HG03108 (cell line): Measurements from ENCODE around the gene PYCARD.
A peak's percentile ranks its signal among the peaks of the same experiment; 100 is the strongest.
"Not testable (repeated sequence)": the region's sequence is repeated elsewhere in the genome, so short reads cannot be mapped to it uniquely, and the experiment has no call there.

Experiments
- ATAC-seq: cut with Tn5 transposase; IDR thresholded peaks from one replicate; pipeline ENCODE4 v1.9.1; 2021; ENCODE audit warnings: moderate library complexity; ENCODE audit not compliant: unreplicated experiment

PYCARD gene

DNA sequence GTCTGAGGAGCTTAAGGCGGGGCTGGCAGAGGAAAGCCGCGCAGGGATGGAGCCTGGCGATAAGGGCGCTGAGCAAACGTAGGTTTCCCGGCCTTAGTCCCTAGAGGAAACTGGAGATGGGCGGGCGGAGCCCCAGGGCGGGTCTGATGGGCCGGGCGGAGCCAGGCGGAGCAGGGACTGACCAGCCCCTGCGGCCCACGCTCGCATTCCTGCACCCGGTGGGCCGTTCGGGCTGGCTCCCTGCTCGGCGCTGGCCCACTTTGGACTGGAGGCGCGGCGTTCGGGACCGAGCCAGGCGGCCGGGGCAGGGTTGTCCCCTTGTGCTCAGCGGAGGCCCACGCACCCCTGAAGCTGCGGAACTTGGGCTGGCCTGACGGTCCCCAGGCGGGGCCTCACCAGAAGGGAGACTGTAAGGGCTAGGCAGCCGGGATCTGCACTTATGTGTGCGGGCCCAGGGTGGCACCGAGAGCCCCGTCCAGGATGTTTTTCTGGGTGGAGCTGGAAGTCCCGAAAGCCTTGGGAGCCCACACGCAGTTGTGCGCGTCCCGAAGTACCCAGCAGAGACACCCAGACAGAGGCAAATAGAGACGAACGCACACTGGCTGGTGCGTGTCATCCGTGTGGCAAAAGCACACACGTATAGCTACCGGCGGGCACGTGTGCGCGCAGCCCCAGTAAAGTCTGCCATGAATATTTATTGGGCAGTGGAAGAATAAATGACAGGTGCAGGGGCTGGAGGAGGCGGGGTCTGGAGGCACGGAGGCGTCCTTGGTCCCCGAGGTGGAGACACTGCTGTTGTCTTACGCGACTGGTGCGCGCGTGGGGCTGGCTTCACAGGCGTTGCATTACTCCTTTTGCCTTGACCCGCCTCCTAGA lies 13.0 kb upstream of the PYCARD start:
- no peak for ATAC-seq

DNA sequence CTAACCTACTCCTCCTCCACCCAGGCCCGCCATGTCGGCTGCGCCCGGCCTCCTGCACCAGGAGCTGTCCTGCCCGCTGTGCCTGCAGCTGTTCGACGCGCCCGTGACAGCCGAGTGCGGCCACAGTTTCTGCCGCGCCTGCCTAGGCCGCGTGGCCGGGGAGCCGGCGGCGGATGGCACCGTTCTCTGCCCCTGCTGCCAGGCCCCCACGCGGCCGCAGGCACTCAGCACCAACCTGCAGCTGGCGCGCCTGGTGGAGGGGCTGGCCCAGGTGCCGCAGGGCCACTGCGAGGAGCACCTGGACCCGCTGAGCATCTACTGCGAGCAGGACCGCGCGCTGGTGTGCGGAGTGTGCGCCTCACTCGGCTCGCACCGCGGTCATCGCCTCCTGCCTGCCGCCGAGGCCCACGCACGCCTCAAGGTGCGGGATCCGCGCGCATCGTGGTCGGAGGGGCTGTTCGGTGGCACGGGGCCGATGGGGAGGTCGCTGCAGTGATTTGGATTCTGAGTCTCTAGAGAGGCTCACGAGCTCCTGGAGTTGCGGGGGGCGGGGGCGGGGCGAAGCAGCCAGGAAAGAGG lies 12.2 kb upstream of the PYCARD start:
- no peak for ATAC-seq

DNA sequence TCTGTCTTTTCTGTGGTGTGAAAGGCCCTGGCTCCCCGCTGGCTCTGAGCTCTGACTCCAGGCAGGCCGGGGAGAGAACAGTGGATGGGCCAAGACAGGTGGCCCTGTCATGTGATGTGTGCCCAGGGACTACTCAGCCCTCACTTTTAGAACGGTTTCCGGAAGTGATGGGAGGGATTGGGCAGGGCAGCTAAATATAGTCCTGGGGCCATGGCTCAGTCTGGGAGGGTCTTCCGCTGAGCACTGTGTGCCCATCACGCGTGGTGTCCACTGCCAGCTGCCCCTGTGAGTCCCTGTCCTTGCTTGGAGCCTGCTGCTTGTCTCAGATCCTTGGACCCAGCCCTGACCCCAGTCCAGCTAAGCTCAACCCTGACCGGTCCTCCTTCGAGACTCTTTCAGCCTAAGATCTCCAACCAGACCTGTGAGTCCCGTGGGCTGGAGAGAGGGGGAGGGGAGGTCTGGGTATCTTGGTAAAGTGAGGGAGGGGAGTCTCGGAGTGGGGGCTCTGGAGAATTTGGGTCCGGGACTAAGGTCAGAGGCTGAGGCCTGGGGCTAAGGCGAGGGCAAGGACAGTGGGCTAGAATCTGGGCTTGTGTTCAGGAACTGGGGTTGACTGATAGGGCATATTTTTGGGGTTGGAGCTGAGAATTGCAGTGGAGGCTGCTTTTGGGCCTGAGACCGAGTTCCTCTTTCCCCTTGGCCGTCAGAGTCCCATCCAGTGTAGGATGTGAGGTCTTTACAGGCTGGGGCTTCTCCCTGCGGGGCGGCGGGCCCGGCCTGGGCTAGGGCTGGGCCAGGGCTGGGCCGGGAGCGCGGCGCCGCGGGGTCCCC lies 11.5 kb upstream of the PYCARD start, which contains the start of gene TRIM72:
TSS of gene TRIM72 (plus strand) at position 243 of the 831 bp plus-strand sequence. CDS start 620 bp downstream, outside the sequence.
- ATAC-seq, result no peak

DNA sequence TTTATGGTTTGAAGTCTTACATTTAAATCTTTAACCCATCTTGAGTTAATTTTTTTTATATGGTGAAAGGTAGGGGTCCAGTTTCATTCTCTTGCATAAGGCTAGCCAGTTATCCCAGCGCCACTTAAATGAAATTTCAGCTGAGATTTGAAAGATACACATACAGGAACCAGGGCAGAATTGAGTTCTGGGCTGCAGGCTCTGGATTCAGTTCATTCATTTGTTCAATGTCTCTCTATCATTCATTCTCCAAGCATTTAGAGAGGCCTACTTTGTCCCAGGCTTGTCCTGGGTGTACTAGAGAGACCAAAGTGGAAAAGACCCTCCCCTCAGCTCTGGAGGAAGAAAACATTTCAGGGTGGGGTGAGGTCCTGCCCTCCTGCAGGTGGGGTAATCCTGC lies 10.8 kb upstream of the PYCARD start:
- no peak for ATAC-seq

DNA sequence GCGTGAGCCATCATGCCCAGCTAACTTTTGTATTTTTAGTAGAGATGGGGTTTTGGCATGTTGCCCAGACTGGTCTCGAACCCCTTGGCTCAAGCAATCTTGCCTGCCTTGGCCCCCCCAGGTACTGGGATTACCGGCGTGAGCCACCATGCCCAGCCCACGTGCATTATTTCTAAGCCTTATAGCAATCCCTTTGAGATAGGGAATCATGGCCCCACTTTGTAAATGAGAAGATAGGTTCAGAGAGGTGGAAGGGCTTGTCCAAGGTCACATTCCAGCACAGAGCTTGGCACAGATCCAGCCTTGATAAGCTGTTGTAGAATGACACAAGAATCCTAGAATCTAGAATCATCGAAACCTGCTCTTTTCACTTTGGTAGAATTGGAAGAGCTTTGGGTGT lies 4.2 kb upstream of the PYCARD start:
- no peak for ATAC-seq

DNA sequence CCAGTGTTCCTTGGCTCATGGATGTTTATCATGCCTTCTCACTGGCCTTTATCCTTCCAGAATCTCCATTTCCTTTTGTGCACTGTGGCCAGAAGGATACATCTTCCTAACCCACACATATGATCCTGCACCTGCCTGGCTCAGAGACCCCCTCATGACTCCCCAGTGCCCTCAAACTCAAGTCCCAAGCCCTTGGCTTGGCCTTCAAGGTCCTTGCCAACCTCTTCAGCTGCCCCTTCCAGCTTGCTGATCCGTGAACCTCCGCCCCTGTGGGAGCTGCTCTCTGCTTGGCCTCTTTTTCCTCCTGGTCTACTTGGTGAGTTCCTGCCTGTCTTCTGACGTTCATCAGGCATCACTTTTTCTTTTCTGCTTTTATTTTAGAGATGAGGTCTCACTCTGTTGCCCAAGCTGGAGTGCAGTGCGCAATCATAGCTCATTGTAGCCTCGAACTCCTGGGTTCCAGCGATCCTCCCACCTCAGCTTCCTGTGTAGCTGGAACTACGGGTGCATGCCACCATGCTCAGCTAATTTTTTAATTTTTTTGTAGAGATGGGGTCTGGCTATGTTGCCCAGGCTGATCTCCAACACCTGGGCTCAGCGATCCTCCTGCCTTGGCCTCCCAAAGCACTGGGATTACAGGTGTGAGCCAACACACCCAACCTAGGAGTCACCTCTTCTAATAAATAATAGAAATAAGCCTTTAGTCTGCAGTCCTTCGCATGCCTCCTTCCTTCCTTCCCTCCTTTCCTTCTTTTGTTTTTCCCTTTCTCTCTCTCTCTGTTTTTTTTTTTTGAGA lies 2.5 kb upstream of the PYCARD start:
- ATAC-seq, result no peak

DNA sequence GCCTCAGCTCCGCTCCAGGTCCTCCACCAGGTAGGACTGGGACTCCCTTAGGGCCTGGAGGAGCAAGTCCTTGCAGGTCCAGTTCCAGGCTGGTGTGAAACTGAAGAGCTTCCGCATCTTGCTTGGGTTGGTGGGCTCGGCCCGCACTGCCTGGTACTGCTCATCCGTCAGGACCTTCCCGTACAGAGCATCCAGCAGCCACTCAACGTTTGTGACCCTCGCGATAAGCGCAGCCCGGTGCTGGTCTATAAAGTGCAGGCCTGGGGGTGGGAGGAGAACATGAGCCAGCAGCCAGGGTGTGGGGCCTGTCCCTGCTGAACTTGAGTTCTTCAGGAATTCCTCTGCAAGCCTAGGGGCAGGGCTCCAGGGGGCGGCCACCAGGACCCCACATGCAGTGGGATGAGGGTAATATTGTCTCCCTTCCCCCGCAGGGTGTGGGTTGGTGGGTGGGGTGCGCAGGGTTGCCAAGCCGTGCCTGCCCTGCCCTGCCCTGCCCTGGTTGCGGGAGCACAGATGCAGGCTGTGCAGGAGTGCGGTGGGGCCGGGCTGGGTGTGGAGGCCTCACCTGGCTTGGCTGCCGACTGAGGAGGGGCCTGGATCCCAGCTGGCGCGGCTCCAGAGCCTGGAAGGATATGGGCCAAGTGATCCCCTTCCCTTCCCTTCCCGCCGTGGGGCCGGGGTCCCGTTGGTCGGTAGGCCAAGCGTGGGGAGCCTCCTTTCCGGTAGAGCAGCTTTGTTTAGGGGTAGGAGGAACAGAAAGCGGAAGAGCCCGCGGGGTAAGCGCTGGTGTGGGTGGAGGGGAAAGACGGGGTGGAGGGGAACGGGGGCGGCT lies 762 bp downstream of the PYCARD start:
- peak; percentile 42 for ATAC-seq

DNA sequence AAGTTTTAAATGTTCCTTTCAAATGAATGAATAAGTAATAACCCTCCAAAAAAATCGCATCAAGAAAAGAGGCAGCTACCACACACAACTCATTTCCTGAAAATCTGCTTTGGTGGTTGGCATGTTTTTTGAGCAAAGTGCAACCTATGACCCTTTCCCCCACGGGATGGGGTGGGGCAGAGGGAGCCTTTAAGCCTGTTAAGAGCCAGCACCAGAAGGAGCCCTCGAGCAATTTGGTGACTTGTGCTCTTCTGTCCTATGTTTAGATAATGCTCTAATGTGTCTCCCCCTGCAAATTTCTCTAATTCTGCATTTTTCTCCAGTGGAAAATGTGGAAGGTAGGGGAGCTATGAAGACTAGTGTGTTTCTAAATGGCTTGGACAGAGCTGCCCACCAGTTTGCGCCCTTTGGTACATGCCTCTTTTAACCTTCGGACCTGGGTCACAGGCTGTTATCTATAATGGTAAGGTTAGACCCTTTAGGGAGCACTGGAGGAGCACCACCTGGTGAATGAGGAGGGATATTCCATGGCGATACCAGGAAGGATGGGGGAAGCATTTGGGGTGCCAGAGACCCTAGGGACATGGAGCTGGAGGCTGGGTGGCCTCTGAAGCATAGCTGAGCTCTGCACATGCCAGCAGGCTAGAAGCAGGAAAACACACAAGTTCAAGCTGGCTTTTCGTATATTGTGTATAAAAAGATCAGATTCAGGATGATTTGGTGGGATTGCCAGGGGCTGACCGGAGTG lies 1.6 kb downstream of the PYCARD start:
- no peak for ATAC-seq

DNA sequence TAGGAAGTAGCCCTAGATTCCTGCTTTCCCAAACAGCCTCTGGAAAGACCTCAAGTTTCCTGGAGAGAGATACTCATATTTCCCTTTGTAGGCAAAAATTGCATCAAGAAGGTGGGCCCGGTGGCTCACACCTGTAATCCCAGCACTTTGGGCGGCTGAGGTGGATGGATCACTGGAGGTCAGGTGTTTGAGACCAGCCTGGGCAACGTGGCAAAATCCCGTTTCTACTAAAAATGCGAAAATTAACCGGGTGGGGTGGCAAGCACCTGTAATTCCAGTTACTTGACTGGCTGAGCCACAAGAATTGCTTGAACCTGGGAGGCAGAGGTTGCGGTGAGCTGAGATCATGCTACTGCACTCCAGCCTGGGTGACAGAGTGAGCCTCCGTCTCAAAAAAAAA lies 2.4 kb downstream of the PYCARD start:
- not testable (repeated sequence) for ATAC-seq

DNA sequence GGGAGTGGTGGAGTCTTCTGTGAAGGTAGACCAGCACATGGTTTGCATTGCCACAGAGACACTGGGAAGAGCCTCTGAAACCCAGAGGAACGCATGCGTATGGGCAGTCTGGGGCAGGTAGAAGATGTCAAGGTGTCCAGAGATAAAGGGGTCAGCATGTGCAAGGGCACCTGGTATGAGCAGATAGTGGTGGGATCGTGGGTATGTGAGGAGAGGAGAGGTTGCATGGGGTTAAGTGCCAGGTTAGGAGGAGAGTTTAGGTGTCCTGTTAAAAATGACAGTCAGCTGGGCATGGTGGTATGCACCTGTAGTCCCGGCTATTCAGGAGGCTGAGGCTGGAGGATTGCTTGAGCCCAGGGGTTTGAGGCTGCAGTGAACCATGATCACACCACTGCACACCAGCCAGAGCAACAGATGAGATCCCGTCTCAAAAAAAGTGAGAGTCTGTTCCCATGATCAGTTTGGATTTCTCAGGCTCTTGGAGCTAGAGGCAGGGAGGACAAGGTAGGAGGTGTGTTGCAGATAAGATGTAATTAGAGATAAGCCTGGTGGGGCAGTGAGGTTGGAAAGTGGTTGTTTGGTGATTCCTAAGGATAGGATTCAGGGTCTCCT lies 3.0 kb downstream of the PYCARD start:
- ATAC-seq, result no peak

DNA sequence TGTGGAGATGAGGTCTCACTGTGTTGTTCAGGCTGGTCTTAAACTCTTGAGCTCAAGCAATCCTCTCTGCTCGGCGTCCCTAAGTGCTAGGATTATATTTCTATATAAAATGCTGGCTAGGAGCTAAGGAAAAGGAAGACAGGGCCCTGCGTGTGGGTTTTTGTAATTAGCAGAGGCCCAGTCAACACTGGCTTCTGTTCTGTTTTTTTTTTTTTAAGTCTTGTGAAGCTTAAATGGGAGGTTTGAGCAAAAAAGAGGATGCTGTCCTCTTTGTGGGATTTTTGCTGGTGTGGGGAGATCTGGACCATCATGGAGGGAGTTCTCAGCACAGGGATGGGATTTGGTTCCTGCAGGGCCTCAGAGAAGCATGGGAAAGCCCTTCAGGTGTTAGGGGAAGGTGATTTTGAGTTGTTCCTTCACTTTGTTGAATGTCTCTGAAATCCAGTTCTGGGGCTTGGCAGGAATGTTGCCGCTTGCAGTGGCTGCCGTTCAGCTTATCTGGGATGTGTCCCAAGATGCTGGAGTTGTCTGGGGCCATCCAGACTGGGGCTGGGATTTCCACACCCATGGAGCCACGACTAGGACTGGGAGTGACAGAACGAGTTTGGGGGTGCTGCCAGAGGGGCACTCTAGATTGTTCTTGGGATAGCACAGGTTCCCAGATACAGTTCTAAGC lies 4.2 kb downstream of the PYCARD start:
- no peak for ATAC-seq

DNA sequence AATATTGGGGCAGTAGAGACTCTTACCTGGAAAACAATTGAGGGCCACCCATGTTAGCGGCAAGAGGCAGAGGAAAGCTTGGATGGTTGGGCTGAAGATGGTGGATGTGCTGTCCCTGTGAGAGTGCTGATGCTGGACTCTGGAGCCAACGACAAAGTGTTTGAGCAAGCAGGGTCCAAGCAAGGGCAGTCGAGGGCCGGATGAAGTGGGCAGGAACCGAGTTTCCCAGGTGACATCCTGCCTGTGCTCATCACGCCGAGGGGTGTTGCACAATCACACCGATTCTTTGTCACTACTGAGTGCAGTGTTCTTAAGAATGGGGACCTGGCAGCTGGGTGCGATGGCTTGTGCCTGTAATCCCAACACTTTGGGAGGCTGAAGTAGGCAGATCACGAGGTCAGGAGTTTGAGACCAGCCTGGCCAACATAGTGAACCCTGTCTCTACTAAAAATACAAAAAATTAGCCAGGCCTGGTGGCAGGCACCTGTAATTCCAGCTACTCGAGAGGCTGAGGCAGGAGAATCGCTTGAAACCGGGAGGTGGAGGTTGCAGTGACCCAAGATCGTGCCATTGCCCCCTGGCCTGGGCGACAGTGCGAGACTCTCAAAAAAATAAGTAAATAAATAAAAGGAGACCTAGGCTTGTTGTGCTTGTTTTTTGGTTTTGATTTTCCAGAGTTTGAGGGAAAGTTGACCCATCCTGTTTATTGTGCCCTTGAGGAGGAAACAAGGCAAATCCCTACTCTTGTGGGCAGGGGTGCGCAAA lies 6.1 kb downstream of the PYCARD start:
- no peak for ATAC-seq

DNA sequence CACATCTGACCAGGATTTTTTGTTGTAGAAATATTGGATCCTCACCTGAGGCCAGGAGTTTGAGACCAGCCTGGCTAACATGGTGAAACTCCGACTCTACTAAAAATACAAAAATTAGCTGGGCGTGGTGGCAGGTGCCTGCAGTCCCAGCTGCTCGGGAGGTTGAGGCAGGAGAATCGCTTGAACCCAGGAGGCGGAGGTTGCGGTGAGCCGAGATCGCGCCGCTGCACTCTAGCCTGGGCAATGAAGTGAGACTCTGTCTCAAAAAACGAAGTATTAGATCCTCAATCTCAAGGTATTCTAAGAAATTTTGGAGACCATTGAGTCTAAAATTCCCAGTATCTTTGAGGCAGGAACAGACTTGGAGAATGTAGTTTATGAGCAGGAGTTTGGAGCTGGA lies 6.7 kb downstream of the PYCARD start:
- ATAC-seq, result not testable (repeated sequence)

DNA sequence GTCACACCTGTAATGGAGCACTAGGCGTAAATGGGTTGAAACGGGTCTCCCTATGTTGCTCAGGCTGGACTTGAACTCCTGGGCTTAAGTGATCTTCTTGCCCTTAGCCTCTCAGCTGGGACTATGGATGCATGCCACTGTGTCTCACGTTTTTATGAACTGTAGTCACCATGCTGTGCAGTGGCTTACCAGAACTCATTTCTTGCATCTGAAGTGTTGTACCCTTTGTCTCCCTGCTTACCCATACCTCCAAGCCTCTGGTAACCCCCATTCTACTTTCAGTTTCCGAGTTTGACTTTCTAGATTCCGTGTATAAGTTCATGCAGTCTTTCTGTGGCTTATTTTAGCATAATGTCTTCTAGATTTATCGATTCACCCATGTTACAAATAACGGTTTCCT lies 7.7 kb downstream of the PYCARD start:
- ATAC-seq, result no peak

DNA sequence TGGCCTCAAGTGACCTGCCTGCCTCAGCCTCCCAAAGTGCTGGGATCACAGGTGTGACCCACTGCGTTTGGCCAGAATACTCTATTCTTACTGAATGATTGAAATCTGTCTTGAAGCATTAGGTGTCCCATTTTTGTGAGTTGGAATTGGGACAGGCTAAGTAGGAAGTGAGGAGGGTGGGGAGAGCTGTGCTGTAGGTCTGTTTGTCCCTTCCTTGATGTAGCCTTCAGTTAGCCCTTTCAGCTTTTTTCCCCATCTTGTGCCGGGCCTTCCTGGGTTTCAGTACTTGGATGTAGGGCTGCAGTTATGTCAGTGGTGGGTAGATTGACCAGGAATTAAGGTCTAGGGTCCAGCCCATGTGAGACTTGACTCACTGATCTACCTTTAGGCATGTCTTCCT lies 8.7 kb downstream of the PYCARD start:
- no peak for ATAC-seq

DNA sequence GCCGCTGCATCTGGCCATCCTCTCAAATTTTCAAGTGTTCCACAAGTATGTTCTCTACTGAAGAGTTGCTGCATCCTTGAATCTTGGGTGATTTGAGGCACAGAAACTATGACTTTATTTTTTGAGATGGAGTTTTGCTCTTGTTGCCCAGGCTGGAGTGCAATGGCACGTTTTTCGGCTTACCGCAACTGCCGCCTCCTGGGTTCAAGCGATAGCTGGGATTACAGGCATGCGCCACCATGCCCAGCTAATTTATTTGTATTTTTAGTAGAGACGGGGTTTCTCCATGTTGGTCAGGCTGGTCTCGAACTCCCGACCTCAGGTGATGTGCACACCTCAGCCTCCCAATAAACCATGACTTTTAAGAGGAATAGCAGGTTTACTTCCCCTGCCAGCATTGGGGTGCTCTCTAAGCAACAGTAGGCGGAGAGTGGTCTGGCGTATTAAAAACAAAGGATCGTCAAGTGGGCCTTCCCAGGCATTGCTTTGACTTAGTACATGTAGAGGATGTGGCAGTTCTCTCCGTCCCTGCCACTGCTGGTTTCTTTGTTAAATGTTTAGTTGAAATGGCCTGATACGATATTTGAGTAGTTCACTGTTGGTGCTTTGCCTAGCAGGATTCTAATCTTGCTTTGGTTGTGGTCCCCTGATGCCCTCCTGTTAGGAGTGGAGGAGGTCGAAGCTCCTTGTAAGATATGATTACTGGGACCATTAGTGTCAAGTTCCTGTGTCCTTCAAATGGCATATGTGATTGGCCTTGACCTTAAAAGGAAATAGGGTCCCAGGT lies 9.5 kb downstream of the PYCARD start:
- ATAC-seq, result no peak
